NOMO-1 treated with DMSO at 0.1 percent for 48 hours (cell line): ENCODE measurements around the gene ITGAV.

ENCODE experiments used
- DNase-seq: peaks from one replicate; lab custom pipeline; 2025; ENCODE audit not compliant: unreplicated experiment; lab: John Stamatoyannopoulos, UW

ITGAV gene

GRCh38 chr2:186612026-186612425 lies 22.2 kb downstream of the ITGAV start:
- DNase-seq, result no peak

- DNase-seq, result peak; percentile 11
These were observed 22.9 kb downstream of the ITGAV start for GRCh38 chr2:186612555-186613440.

DNA sequence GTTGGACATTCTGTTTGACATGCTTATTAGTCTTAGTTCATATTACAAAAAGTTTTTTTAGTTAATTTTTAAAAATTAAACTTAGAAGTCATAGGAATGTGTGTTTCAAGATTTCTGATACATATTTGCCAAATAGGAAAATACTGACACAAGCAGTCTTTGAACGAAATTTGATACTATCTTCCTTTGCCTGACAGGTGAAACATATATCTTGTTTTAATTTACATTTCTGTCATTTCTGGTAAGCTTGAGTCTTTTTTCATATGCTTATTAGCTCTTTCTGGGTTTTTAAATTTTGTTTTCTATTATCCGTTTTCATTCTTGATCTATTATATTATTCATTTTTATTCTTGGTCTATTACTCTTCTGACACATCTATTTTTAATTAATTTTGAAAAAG lies 24.5 kb downstream of the ITGAV start:
- DNase-seq, result no peak

DNA sequence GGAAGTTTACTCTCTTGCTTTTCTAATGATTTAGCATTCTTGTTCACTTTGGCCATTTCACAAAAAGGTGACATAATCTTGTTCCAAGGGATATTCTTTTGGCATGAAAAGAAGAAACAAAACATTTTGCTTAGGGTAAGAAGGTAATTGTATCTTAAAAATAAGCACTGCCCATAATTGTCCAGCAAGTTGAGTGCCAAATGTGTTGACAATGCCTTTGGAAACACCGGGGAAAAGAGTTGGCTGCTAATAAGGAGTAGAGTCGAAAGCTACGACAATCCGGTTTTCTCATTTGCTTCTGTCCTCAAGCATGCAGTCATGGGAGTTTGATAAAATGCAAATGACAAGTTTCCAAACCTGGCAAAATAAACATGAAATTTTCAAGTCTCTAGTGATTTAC lies 27.3 kb downstream of the ITGAV start:
- no peak for DNase-seq

DNA sequence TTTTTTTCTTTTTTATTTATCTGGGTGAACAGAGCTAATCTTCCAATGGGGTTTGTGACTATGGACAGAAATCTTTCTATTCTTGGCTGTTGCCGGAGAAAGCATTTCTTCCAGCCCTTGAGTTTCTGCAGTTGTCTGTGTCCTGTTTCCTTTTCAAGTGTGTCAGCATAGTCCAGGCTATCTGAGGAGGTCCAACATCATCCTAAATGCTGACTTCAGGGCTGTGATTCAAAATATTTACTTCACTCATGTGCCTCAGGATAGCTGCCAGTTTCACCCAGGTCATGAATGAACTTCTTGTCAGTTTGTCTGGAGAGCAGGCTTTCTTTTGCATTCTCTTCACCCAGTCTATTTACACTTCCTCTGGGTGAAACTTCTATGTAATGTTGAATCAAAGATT lies 27.9 kb downstream of the ITGAV start:
- no peak for DNase-seq

- DNase-seq, result no peak
These were observed 28.8 kb downstream of the ITGAV start for GRCh38 chr2:186618696-186619095.

DNA sequence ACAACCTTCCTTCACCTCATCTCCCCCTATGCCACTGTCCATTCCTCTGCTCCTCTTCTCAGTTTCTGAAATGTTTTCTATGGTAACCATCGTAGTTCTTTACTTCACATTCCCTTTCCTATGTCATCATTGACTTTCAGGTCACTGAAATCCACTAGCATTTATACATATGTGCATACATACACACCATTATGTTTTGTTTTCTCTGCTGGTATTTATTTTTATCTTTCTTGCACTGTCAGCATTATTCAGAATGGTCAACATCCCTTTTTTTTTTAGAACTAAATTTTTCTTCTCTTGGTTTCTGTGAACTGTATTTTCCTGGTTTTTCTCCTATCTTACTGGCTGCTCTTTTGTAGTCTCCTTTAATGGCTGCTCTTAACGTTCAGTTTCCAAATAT lies 33.2 kb downstream of the ITGAV start:
- no peak for DNase-seq

GRCh38 chr2:186624276-186624675 lies 34.4 kb downstream of the ITGAV start:
- no peak for DNase-seq

GRCh38 chr2:186629250-186629996 lies 39.6 kb downstream of the ITGAV start:
- DNase-seq, result no peak

GRCh38 chr2:186632417-186632816 lies 42.6 kb downstream of the ITGAV start:
- DNase-seq, result no peak

DNA sequence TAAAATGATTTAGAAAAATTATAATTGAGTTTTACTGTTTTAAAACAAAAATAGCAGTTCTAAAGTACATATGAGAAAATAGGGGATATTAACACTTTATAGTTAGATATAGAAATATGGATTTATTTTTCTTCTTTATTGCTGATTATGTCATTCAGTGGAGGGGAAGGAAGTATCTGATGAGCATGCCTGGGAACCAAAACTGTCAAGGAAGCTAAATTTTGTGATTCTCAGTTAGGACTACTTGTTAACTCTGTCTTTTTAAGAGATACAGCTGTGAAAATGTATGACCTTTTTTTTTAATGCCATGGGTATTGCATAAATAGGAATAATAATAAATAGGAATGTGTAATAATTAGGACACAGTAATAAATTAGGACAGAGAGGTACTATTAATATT lies 44.8 kb downstream of the ITGAV start:
- DNase-seq, result no peak

DNA sequence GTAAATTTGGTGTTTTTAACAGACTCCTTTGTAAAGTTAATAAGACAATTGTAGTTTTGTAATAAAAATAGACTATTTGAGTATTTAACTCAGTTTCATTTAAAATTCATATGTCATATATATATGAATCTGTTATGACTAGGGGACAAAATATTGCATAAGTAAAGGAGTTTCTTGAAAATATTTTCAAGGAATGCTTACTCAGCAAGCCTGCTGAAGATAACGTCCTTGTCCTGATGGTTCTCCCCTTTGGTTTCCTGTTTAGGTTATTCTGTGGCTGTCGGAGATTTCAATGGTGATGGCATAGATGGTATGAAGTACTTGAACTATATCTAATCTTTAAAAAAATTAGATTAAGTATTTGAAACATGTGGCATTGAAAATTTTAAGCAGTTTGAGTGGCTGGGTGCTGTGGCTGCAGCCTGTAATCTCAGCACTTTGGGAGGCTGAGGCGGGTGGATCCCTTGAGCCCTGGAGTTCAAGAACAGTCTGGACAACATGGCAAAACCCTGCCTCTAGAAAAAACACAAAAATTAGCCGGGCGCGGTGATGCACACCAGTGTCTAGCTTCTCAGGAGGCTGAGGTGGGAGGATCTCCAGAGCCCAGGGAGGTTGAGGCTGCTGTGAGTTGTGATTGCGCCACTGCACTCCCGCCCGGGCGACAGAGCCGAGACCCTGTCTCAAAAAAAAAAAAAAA lies 47.1 kb downstream of the ITGAV start:
- no peak for DNase-seq

GRCh38 chr2:186637497-186637800 lies 47.6 kb downstream of the ITGAV start:
- DNase-seq, result peak; percentile 5

DNA sequence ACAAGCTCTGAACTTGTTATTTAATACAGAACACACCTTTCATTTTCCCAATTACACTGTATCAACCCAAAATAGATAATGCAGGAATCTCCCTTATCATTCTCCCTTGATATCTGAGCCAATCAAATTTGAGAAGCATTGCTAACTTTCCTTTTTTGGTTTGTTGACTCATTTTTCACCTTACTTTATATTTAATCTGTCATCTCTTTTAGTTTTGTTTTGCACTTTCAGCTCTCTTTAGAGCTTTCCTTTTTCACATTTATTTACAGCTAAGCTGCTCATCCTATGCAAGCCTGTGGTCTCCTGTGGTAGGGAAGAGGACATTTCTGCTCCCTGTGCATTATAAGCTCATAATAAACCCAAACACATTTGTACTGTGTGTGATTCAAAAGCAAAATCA lies 50.1 kb downstream of the ITGAV start:
- no peak for DNase-seq

- DNase-seq, result no peak
These were observed 51.4 kb downstream of the ITGAV start for GRCh38 chr2:186641132-186641806.

DNA sequence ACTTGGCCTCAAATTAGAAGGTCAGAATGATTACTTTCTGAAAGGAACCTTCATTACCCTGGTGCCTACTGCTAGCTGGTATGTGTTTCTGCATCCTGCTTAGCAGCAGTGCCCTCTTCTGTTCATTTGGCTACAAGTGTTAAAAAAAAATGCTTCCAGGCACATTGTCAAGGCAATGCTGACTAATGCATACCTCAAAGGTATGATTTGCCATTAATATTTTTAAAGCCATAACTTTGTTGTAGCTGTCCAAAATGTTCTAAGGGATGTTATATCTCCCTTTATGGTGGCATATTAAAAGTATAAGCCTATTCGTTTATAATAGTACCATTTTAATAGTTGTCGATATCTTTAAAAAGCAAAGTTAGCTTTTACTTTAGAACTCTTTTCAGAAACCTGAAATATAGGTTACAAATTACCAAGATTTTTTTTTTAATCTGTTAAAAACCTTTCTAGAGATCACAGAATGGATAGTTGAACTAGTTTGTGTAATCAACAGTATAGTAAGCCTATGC lies 52.0 kb downstream of the ITGAV start:
- DNase-seq, result peak; percentile 48

- DNase-seq, result no peak
These were observed 54.9 kb downstream of the ITGAV start for GRCh38 chr2:186644791-186645190.

GRCh38 chr2:186645999-186646398 lies 56.1 kb downstream of the ITGAV start:
- DNase-seq, result no peak

GRCh38 chr2:186648130-186648529 lies 58.3 kb downstream of the ITGAV start:
- DNase-seq, result no peak

GRCh38 chr2:186653511-186653910 lies 63.7 kb downstream of the ITGAV start:
- DNase-seq, result no peak

GRCh38 chr2:186659383-186659782 lies 69.5 kb downstream of the ITGAV start:
- no peak for DNase-seq
